A673 (cell line): ENCODE data around the gene COL19A1. TPM values are rescaled to one million over a fixed set of nuclear protein-coding genes. Genes with fewer than 3 reads are reported as not detected.

Experiments used
- BruUV-seq: library from RNA; stranded (reverse); fragments of 400-500 nt; replicated peaks from 2 replicates; lab custom pipeline; 2021; lab: Mats Ljungman, UMichigan
- CTCF ChIA-PET: fragments of 300-600 bp; sonication (Branson Sonifier 250); formaldehyde crosslinking; loops from one replicate; lab custom pipeline; 2022; ENCODE audit warnings: antibody characterized with exemption; lab: Charles Lee
- POLR2A ChIA-PET: fragments of 300-600 bp; sonication (Branson Sonifier 250); formaldehyde crosslinking; loops from one replicate; lab custom pipeline; 2022; ENCODE audit warnings: antibody characterized with exemption; ENCODE audit not compliant: low non-redundant PET; lab: Charles Lee
- DNase-seq: peaks from one replicate; pipeline ENCODE4 v3.0.0-alpha.2; 2015; ENCODE audit warnings: low spot score
- H3K27ac ChIP-seq: fragments of 200-600 bp; sonication (generic); 2 replicates; pipeline ENCODE4 v1.5.1; 2016; ENCODE audit warnings: mixed run types, low read depth, mild to moderate bottlenecking, mixed read lengths, antibody characterized with exemption, low read length; ENCODE audit not compliant: poor library complexity, severe bottlenecking
- H3K27me3 ChIP-seq: fragments of 200-600 bp; sonication (generic); replicated peaks from 2 replicates; pipeline ENCODE4 v1.6.1; 2017; ENCODE audit warnings: mixed run types, low read depth, mild to moderate bottlenecking, mixed read lengths, antibody characterized with exemption, low read length; ENCODE audit not compliant: insufficient read depth, poor library complexity
- H3K36me3 ChIP-seq: fragments of 200-600 bp; sonication (generic); 2 replicates; pipeline ENCODE4 v1.6.1; 2016; ENCODE audit warnings: mixed run types, mild to moderate bottlenecking, mixed read lengths, antibody characterized with exemption, low read length; ENCODE audit not compliant: insufficient read depth, poor library complexity, severe bottlenecking
- H3K4me1 ChIP-seq: fragments of 200-600 bp; sonication (generic); 2 replicates; pipeline ENCODE4 v1.6.1; 2017; ENCODE audit warnings: mixed run types, mild to moderate bottlenecking, mixed read lengths, antibody characterized with exemption, low read length; ENCODE audit not compliant: insufficient read depth, poor library complexity, severe bottlenecking
- H3K4me3 ChIP-seq: fragments of 200-600 bp; sonication (generic); 2 replicates; pipeline ENCODE4 v1.5.1; 2016; ENCODE audit warnings: low read depth, mixed run types, mild to moderate bottlenecking, mixed read lengths, low read length; ENCODE audit not compliant: poor library complexity, severe bottlenecking
- H3K9me3 ChIP-seq: fragments of 200-600 bp; sonication (generic); 2 replicates; pipeline ENCODE4 v1.6.1; 2016; ENCODE audit warnings: mixed run types, low read depth, mild to moderate bottlenecking, mixed read lengths, antibody characterized with exemption, low read length; ENCODE audit not compliant: poor library complexity, severe bottlenecking
- EZH2 ChIP-seq: fragments of 200-600 bp; sonication (generic); IDR thresholded peaks from 2 replicates; pipeline ENCODE4 v1.6.1; 2017; ENCODE audit warnings: borderline replicate concordance, low read depth, mild to moderate bottlenecking, mixed read lengths, antibody characterized with exemption, low read length; ENCODE audit not compliant: poor library complexity, severe bottlenecking
- intact Hi-C: fragments of 100-400 bp; cut with micrococcal nuclease; formaldehyde crosslinking; loops from one replicate; pipeline ENCODE4 v1.10.0; 2022; ENCODE audit not compliant: unreplicated experiment
- total RNA-seq: library from RNA; stranded (reverse); gene quantifications from 2 replicates; pipeline ENCODE4 v1.2.3, GENCODE V29; 2021
- TF ChIP-seq, protein P1 (sequence below): fragments of 300-800, 200-600 bp; sonication (generic); conservative IDR thresholded peaks from 2 replicates; pipeline ENCODE4 v1.5.1; 2017; ENCODE audit warnings: low read depth, mild to moderate bottlenecking, antibody characterized with exemption, low read length, moderate library complexity, mixed read lengths

Gene COL19A1
- total RNA-seq, 1 experiment from 2014 or later: 0.37 TPM

DNA sequence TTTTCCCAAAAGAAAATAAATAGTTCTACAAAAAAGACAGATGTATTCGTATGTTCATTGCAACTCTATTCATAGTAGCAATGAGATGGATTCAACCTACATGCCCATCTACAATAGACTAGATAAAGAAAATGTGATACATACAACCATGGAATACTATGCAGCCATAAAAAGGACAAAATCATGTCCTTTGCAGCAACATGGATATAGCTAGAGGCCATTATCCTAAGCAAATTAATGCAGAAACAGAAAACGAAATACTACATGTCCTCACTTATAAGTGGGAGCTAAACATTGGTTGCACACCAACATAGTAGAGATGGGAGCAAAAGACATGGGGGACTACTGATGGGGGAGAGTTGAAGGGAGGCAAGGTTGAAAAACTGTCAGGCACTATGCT, 278.8 kb downstream of the COL19A1 start:
- DNase-seq: no peak
- intact Hi-C loops: no loop called here
- Histone ChIP-seq H3K27me3 (no peaks in the 10 kb centered on the region), H3K4me3 (no peak overlapping the region), H3K9me3 (no peaks in the 10 kb centered on the region), H3K27ac (no peak overlapping the region), H3K36me3 (no peaks in the 10 kb centered on the region), H3K4me1 (peaks cover 6% of the 10 kb centered on the region)
- no TSS peak for BruUV-seq
- ChIA-PET POLR2A (no interaction called here), CTCF (no interaction called here)
- TF ChIP-seq, protein P1, sequence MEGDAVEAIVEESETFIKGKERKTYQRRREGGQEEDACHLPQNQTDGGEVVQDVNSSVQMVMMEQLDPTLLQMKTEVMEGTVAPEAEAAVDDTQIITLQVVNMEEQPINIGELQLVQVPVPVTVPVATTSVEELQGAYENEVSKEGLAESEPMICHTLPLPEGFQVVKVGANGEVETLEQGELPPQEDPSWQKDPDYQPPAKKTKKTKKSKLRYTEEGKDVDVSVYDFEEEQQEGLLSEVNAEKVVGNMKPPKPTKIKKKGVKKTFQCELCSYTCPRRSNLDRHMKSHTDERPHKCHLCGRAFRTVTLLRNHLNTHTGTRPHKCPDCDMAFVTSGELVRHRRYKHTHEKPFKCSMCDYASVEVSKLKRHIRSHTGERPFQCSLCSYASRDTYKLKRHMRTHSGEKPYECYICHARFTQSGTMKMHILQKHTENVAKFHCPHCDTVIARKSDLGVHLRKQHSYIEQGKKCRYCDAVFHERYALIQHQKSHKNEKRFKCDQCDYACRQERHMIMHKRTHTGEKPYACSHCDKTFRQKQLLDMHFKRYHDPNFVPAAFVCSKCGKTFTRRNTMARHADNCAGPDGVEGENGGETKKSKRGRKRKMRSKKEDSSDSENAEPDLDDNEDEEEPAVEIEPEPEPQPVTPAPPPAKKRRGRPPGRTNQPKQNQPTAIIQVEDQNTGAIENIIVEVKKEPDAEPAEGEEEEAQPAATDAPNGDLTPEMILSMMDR: no peak
- TF ChIP-seq EZH2: no peak

DNA sequence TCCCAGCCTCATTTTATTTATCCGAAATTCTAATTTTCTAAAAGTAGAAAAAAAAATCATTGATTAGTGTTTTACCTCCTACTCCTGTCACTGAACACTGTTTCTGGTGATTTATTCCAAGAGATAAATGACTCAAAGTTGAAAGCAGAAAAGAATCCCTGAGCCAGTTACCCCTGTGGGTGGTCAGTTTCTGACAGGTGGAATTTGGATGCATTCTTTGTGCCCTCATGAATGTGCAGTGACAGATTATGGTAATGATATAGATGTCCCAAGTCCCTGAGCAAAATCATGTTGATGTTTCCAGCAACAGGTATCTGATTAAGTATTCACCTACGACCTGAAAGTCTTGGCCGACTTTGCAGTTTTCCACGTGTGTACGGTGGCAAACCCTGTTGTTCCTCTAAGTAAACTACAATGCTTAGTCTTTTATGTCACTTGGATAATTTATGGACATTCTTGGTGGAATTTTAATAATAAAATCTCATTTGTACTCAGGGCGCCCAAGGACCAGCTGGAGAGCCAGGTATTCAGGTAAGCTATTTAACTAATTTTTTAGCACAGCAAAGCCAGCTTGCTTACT, 282.9 kb downstream of the COL19A1 start:
- no peaks in the 10 kb centered on the region for H3K9me3 ChIP-seq
- DNase-seq: no peak
- TF ChIP-seq, protein P1: no peak
- no peak for TF ChIP-seq EZH2
- CTCF ChIA-PET: no interaction called here
- H3K36me3 ChIP-seq: no peaks in the 10 kb centered on the region
- no peaks in the 10 kb centered on the region for H3K27me3 ChIP-seq
- H3K27ac ChIP-seq: no peak overlapping the region
- POLR2A ChIA-PET: no interaction called here
- no TSS peak for BruUV-seq
- peaks cover 3% of the 10 kb centered on the region for H3K4me1 ChIP-seq
- H3K4me3 ChIP-seq: no peak overlapping the region
- intact Hi-C loops: no loop called here

DNA sequence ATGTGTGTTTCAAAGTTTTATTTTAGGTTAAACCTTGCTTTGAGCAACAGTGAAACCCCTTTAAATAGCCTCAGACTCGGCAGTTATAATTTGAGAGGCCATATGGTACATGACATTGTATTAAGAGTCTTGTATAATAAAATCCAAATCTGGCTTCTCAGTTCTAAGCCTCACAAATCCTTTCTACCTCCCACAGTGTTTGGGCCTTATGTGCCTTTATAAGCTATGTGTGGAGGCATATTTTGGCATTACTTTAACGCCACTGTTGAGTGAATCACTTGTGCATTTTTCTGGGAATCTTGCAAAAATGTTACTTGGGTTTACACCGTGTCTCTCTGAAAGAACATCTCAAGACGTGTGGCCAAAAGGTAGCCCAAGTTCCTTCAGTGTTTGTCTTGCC, 284.2 kb downstream of the COL19A1 start:
- no peak overlapping the region for H3K27ac ChIP-seq
- BruUV-seq: no TSS peak
- TF ChIP-seq EZH2: no peak
- TF ChIP-seq, protein P1: no peak
- H3K4me3 ChIP-seq: no peak overlapping the region
- intact Hi-C loops: no loop called here
- no peaks in the 10 kb centered on the region for H3K36me3 ChIP-seq
- ChIA-PET CTCF (no interaction called here), POLR2A (no interaction called here)
- H3K4me1 ChIP-seq: peaks cover 3% of the 10 kb centered on the region
- DNase-seq: no peak
- no peaks in the 10 kb centered on the region for H3K27me3 ChIP-seq
- no peaks in the 10 kb centered on the region for H3K9me3 ChIP-seq
